NCI-H69 (cell line): ENCODE measurements around the gene POLK.
"Not testable (repeated sequence)": the region's sequence is repeated elsewhere in the genome, so short reads cannot be mapped to it uniquely, and the experiment has no call there.

Source experiments
- DNase-seq: peaks from one replicate; lab custom pipeline; 2025; lab: John Stamatoyannopoulos, UW

The POLK gene

DNA sequence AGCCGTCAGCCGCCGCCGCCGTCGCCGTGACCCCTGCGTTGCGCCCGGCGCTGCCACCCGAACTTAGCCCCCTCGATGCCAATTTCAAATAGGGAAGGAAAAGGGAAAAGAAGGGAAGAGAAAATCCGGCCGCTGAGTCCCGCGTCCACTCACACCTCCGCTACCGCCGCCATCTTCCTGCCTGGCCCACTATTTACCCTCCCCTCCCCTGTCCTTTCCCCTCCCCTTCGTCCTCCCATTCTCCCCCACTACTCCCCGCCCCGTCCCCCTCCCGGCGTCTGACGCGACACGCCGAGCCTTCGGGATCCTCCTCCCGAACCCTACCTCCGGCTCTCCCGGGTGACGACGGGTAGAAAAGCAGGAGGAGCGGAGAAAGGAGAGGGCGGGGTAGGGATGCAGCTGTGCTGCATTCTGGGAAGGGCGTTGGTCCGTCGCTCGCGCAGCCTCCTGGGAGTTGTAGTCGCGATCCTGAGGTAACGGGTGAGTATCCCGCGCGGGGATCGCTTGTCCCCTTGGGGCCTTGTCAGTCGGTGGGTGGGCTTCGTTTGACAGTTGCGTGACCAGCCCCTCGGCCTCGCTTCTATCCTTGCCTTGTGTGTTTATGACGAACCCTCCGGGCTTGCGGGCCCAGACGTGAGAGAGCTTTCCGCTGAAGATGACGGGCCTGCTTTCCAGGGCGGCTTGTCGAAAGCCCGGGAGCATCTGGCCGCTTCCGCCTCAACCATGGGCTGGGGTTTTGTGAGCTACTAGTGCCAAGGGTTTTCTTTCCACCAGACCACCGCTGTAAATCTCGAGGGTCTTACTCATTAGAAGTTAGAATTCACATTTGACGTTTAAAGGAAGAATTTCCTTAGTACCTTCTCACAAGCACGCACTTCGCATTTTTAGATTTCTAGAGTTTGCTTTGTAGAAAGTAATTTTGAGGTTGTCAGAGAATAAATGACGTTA is at the start of gene POLK, which contains the start of gene CERT1:
Gene POLK (plus strand): TSS at position 457 of the 948 bp plus-strand sequence.
Gene CERT1 (minus strand): TSS at position 195 of the 948 bp plus-strand sequence. CDS start 422 bp downstream, outside the sequence.
- peak; percentile 100 for DNase-seq

DNA sequence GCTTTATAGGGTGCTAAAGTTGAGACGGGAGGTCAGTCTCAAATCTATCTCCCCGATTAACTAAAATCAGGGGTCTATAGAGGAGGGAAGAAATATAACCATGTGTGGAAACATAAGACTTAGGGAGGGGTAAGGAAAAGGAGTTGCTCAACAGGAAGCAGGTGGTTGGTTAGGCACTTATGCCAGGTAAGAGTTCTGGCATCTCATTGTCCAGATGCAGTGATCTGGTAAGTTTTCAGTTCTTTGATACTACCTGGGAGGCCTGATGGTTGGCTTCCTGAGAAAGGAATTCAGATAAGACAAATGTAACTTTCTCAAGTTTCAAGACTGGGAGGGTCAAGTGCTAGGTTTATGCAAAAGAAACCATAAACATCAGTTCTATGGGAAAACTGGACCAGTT is 48.0 kb upstream of the POLK start:
- peak; percentile 53 for DNase-seq

DNA sequence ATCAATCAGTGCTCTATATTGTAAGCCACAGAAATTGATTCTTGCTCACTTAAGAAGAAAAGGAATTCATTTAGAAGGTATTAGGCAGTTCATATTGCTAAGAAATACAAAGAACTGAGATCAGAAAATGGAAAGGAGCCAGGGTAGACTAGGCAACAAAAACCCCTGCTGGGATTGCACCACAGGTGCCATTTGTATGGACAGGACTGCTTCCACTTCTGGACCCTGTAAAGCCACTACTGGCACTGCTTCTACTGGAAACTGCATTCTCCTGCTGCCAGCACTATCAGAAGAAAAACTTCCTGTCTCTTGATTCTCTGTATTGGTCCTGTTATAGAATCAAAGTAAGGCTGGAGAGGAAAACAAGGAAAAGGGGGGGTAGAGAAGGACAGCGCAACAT is 46.2 kb upstream of the POLK start:
- DNase-seq, result peak; percentile 85

DNA sequence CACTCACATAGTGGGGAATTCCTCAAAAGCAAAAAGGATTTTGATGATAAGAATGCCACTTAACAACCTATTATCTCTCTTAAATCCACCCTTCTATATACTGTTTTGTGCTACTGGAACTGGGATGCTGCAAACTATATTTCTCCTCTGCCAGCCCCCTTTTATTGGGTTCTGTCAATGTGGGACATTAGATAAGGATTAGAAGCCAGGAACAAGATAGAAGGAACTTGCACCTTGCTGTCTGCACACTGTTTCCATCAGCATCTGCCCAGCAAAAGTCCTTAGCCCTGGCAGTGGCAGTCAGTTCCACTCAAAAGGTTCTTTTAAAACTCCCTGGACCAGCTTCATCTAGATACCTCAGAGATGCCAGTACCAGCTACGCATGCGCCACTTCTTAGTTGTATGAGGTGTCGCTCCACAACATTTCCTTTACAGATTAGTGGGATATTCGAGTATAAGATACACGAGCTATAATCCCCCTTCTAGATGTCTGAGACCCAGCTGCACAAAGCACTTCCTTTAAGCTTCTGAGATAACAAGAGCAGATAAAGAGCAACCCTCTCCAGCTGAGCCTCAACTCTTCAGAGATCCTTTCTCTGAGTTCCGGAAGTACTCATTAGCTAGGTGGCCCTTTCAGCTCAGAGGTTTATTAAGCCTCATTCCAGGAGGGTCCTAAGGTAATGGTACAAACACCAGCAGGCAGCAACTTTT is 45.5 kb upstream of the POLK start:
- no peak for DNase-seq

DNA sequence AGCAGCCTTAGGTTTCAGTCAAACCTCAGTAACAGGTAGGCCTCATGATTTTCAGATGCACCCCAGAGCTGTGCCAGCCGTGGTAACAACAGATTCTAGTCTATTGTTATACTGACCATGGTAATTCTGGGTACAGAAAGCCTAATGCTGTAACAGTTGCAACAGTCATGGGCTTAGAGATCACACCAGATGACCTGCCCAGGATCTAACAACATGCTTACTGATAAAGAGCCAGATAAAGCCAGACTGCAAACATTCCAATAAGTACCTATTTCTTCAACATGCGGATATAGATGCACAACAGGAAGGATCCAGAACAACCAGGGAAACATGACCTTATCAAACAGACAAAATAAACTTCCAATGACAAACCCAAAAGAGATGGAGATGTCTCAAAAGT is 43.1 kb upstream of the POLK start:
- DNase-seq, result no peak

DNA sequence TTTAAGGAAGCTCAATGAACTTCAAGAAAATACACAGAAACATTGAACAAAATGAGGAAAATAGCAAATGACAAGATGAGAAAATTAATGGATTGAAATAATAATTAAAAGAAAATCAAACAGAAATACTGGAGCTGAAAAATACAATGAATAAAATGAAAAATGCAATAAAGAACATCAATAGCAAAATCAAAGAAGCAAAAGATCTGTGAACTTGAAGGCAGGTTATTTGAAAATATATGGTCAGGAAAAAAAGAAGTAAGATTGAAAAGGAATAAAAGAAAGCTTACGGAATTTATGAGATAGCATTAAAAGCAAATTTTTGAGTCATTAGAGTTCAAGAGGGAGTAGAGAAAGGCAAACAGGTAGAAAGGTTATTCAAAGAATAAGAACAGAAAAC is 42.7 kb upstream of the POLK start:
- DNase-seq, result no peak

DNA sequence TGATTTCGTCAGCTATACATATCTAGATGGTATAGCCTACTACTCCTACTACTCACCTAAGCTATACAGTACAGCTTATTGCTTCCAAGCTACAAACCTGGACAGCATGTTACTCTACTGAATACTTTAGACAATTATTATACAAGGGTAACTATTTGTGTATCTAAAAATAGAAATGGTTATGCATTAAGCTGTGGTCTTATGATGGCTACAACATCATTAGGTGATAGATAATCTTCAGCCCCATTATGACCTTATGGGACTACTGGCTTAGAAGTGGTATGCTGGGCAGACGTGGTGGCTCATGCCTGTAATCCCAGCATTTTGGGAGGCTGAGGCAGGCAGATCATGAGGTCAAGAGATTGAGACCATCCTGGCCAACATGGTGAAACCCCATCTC is 40.5 kb upstream of the POLK start:
- DNase-seq, result no peak

DNA sequence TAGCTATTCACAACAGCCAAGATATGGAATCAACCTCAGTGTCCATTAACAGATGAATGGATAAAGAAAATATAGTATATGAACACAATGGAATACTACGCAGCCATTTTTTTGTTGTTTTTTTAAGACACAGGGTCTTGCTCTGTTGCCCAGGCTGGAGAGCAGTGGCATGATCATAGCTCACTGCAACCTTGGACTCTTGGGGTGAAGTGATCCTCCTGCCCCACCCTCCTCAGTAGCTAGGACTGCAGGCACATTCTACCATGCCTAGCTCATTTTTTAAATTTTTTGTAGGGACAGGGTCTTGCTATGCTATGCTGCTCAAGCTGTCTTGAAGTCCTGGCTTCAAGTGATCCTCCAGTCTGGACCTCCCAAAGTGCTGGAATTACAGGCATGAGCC is 38.7 kb upstream of the POLK start:
- DNase-seq, result no peak

DNA sequence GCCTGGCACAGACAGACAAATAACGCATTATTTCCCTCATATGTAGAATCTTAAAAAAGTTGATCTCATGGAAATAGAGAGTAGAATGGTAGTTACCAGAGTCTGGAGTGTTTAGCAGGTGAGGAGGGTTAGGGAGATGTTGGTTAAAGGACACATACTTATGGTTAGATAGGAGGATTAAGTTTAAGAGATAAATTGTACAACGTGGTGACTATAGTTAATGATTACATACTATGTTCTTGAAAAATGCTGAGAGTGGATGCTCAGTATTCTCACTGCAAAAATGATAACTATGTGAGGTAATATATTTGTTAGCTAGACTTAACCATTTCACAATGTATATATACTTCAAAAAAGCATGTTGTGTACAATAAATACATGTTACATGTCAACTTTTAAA is 38.2 kb upstream of the POLK start:
- no peak for DNase-seq

DNA sequence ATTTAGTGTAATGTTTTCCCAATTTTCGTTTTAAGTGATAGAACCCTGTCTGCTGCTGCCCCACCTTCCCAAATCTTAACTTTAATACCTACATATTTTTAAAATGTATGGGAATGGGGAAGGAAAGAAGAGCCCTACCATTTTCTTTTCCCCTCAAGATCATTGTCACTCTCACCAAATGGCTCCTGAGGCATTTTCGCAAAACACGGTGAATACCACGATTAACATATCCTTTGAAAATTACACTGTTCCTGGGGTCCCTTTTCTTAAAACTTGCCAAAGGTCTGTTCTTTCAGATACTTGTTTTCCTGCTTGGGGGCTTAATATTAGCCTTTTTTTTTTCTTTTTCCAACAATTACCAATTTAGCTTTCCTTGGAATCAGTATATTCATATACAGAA is 36.3 kb upstream of the POLK start:
- DNase-seq, result no peak

DNA sequence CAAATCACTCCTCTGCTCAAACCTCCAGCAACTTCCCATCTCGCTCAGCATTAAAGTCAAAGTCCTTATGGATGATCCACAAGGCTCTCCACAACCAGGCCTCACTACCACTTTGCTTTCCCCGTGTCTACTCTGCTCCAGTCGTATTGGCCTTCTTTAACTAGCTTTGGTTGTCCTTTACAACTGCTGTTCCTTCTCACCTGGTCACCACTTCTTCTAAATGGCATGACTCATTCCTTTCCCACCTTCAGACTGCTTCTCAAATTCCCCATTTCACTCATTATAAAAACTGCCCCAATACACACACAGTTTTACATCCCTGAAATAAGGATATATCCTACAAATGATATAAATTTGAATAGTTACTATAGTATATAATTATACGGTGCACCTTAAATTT is 30.7 kb upstream of the POLK start:
- DNase-seq, result no peak

DNA sequence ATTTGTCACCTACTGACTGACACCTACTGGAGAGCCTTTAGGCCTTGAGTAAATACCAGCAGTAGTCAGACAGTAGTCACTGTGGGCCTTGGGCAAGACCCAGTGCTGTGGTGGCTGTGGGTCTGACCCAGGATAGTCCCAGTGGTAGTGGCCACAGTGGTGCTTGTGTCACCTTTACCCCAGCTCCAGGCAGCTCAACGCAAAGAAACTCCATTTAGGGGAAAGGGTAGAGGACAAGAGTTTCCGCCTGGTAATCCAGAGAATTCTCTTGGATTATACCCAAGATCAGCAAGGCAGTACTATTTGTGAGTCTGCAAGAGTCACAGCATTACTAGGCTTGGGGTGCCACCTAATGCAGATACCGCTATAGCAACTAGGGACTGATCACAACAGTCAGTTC is 29.2 kb upstream of the POLK start:
- no peak for DNase-seq

DNA sequence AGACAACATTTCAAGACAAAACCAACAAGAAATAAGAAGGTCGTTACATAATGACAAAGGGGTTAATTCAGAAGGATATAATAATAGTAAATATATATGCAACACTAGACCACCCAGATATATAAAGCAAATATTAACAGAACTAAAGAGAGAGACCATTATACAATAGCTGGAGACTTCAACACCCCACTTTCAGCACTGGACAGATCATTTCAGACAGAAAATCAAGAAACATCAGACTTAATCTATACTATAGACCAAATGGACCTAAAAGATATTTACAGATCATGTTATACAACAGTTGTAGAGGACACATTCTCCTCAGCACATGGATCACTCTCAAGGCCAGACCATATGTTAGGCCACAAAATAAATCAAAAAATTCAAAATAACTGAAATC is 27.1 kb upstream of the POLK start:
- DNase-seq, result no peak

DNA sequence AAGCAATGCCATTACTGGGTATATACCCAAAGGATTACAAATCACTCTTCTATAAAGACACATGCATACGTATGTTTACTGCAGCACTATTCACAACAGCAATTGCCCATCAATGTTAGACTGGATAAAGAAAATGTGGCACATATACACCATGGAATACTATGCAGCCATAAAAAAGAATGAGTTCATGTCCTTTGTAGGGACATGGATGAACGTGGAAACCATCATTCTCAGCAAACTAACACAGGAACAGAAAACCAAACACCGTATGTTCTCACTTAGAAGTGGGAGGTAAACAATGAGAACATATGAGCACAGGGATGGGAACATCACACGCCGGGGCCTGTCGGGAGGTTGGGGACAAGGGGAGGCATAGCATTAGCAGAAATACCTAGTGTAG is 21.8 kb upstream of the POLK start:
- not testable (repeated sequence) for DNase-seq

DNA sequence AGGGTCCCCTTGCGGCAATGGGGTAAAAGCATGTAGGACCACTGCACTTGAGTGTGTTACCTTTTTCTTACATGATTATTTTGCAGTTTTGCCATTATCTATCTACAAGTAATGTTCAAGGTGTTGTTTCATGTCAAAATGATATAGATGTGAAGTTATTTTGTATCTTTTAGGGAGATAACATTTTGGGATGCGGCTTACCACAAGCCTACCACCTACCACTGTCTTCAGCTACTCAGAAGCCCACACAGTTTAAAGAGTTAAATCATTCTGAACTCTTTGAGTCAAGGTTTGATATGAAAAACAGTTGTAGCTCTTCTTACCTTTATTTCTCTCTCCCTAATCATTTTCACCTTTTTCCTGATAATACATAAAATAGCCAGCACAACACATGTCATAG is 20.1 kb upstream of the POLK start:
- DNase-seq, result no peak

DNA sequence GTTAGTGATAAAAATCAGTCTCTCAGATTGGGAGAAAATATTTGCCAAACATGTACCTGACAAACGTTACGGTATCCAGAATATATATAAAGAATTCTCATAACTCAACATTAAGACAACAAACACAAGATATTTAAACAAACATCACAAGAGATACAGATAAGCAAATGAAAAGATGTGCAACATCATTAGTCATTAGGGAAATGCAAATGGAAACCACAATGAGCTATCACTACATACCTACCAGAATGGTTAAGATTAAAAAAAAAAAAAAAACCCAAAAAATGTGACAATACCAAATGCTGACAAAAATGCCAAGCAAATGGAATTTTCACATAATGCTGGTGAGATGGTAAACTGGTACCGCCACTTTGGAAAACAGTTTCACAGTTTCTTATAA is 15.7 kb upstream of the POLK start:
- DNase-seq, result no peak

DNA sequence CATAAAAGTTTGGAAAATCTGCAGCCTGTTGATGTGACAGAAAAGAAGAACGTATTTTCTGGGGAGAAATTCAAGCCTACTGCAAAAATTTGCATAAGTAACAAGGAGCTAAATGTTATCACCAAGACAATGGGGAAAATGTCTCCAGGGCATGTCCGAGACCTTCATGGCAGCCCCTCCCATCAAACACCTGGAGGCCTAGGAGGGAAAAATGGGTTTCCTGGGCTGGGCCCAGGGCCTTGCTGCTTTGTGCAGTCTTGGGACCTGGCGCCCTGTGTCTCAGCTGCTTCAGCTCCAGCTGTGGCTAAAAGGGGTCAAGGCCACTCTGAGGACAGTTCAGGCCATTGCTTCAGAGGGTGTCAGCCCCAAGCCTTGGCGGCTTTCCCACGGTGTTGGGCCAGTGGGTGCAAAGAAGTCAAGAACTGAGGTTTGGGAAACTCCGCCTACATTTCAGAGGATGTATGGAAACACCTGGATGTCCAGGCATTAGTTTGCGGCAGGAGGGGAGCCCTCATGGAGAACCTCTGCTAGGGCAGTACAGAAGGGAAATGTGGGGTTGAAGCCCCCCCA is 13.4 kb upstream of the POLK start:
- no peak for DNase-seq

DNA sequence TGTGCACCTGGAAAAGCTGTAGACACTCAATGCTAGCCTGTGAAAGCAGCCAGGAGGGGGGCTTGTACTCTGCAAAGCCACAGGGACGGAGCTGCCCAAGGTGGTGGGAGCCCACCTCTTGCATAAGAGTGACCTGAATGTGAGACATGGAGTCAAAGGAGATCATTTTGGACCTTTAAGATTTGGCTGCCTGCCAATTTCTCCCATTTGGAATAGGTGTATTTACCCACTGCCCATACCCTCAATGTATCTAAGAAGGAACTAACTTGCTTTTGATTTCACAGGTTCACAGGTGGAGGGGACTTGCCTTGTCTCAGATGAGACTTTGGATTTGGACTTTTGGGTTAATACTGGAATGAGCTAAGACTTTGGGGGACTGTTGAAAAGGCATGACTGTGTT is 12.8 kb upstream of the POLK start:
- DNase-seq, result peak; percentile 18

DNA sequence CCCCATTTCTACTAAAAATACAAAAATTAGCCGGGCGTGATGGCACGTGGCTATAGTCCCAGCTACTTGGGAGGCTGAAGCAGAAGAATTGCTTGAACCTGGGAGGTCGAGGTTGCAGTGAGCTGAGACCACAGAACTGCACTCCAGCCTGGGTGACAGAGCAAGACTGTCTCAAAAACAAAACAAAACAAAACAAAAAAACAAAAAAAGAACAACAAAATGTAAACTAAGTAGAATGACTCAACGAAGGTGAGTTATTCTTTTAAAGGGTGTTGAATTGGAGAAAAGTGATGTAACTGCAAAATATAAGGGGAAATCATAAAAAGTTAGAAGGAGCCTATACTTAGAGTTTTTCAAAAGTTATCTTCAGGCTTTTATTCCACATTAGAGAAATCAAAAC is 6.6 kb upstream of the POLK start:
- not testable (repeated sequence) for DNase-seq

DNA sequence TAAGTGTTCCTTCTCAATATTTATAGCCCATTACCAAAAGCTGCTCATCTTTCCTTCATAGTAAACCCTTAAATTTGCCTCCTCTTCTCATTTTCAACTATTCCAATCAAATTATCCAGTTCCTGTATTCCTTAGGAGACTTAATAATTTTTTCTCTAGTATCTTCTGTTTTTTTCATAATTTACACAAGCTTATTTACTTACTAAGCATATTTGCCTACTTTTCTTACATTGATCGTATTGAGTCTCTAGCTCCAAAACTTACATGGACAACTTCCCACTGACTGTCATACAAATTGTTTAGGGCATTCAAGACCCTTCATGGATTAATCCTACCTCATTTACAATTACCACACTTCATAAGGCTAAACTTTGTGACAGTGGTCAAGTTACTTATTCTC is 3.9 kb upstream of the POLK start:
- no peak for DNase-seq

DNA sequence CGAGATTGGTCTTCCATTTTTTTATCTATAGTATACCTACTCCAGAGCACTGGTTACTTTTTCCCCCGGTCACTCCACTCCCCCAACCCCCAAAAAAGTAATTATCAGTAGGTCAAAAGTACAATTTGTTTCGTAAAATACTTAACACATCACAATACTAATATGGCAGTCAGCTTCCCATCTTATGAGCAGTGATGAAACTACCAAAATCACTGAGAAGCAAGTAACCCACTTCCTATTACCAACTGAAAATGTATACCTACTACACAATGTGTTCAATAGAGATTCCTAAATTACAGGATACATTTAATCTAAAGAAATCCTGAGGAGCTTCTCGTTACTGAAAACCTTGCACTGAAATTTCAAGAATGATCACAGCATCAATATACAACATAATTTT is 2.1 kb upstream of the POLK start:
- no peak for DNase-seq

DNA sequence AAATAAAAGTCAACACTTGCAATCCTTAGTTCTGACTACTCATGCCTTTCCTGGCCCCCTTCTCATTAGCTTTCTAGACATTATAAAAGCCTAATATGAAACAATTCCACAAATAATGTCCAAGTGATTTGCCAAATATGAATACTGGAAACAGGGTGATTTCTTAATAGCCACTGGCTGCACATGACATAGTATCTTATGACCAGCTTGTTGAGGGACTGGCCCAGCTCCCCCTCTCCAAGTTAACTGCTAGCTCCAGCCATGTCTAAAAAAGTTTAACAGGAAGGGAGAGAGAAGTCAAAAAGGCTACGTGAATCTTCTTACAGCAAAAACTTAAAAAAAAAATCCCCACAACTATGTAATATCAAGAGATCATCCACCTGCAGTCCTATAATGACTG is 1.7 kb upstream of the POLK start:
- DNase-seq, result peak; percentile 10

DNA sequence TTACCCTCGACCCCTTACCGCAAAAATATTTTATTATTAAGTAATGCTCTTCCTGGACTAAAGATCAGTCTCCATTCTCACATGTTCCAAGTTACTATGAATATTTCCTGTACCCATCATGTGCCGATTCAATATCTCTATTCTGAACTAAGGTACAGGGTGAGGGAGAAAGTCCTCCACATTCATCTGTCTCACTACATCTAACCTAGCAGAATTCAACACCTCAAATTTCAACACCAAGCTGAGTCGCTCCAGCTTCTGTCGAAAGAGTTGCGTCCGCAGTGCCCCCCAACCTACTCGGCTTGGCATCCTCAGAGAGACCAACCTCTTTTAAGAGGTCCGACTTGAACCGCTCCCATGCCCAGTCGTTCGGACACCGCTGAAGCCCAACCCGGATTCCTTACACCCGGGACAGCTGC is 1.3 kb upstream of the POLK start:
- DNase-seq, result no peak
